ENCODE results near the gene CRHBP.
"Not testable (repeated sequence)": the region's sequence is repeated elsewhere in the genome, so short reads cannot be mapped to it uniquely, and the experiment has no call there.

The CRHBP gene

GRCh38 chr5:76960004-76960625 is 7.3 kb downstream of the CRHBP start:
- DNase-seq, result no peak

GRCh38 chr5:76964060-76964459 is 11.2 kb downstream of the CRHBP start:
- no peak for DNase-seq

DNA sequence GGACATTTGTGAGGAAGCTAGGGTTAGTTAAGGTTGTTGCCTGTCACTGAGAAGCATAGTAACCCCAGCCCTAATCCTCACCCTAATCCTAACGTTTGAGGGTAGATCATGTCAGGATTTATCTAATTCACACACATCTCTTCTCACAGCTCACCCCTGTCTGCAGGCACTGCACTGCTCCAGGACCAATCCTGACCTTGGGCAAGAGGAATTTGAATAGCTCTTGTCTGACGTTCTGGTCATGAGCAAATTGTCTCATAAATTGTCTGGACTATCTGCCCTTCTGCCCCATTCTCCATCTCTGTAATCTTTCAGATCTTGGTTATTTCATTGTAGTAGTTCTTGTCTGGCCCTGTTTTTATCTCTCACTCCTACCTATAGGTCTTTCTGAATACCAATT is 18.7 kb downstream of the CRHBP start:
- DNase-seq, result no peak

DNA sequence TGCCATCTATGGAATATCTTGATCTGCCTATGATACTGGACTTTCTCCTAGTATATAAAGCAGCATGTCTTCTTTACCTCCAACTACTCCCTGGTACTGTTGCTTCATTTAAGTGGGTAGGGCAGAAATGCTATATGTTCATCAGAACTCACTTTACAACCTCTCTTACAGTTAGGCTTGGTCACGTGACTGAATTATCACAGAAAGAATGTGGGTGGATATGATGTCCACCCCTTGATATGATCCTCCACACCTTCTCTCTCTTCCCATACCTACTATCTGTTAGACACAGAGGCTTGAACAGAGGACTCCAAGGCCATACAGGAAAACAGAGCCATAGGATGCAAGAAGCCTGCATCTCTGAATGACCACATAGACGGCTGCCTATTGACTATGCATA is 19.8 kb downstream of the CRHBP start:
- no peak for DNase-seq

- no peak for DNase-seq
Observed at GRCh38 chr5:76974785-76975184, 21.9 kb downstream of the CRHBP start.

GRCh38 chr5:76978869-76979268 is 26.0 kb downstream of the CRHBP start:
- no peak for DNase-seq

DNA sequence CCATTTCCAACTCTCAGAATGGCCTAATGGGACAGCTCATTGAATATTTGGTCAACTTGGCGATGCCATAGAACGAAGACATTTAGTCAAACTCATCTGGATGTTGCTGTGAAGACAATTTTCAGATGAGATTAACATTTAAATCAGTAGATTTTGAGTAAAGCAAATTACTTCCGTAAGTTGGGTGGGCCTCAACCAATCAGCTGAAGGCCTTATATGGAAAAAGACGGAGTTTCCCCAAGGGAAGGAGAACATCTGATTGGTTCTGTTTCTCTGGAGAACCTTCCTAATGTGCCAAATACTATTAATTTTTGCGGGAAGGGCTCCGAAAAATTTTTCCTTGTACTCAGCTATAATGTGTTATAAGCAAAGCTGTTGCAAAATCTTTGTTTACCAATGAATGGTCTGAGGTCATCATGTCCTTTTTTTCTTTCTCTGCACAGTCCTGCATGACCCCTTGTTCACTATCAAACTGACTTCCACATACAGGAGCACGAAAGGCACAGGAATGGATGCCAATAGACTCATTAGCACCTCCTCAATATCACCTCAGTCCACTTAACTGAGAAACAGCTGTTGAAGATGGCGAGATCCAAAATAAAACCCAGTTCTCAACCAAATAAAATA is 27.8 kb downstream of the CRHBP start:
- no peak for DNase-seq

DNA sequence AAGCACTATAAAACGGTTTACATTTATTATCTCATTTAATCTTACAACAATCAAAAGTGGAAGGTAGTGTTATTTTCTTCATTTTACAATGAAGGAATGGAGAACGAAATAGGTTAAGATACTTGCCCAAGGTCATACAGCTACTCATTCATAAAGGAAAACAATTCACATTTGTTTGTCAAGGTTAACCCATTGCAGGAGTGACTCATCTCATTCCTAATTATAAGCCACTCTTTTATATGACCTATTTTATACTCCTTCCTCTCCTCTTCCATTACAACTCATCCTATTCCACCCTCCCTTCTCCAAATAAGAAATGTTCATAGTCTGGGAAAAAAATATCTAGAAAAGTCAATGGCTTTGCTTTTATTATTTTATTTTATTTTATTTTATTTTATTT is 29.6 kb downstream of the CRHBP start:
- no peak for DNase-seq

GRCh38 chr5:76983468-76983867 is 30.6 kb downstream of the CRHBP start:
- DNase-seq, result no peak

DNA sequence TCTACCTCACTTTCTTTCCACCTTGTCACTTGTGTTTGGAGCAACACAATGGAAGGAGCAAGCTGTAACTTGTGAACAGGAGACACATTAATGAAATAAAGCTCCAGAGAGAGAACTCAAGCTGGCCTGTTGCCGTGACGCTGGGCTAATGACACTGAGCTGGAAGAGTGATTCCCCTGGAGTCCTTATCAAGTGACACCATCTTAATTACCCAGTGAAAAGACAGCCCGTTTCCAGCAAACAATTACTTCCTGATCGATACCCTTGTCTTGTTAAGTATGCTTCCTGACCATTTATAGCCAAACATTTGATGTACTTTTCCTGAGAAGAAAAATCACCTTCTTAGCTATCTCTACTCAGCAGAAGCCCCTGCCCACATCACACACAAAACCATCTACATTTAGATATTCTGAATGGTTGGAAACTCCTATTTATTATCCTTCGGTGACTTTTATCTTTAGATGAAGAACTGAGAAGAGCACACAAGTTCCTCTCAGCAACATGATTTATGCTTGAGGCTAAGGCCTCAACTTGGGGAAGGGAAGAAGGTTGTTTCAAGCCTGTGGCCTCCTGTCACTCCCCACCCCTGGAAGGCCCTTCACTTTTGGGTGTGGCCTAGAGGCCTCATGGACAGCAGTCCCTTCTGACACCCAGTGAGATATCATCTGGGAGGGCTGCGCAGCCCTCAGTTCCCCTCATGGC is 34.1 kb downstream of the CRHBP start:
- DNase-seq, result no peak

DNA sequence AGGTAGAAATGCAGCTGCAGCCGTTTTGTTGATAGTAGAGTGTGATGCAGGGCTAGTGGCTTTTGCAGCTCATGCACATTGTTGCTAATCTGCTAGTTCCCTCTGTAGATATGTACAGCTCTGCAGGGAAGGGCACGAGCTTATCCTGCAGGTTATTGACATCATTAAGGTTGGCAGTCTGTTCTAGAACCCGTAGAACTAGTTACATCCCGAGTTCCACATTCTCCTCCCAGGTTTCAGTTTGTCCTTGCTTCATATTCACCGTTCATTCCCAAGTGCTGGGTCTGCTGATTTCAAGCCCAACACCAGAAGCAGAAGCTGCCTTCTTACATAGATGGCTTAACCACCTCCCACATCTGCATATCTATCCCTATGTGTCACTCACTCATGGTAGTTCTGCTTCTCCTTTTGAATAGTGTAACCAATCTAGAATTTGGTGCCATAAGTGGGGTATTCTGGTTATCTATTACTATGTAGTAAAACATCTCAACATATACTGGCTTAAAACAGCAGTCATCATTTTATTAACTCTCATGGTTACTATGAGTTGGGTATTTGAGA is 38.1 kb downstream of the CRHBP start:
- no peak for DNase-seq

DNA sequence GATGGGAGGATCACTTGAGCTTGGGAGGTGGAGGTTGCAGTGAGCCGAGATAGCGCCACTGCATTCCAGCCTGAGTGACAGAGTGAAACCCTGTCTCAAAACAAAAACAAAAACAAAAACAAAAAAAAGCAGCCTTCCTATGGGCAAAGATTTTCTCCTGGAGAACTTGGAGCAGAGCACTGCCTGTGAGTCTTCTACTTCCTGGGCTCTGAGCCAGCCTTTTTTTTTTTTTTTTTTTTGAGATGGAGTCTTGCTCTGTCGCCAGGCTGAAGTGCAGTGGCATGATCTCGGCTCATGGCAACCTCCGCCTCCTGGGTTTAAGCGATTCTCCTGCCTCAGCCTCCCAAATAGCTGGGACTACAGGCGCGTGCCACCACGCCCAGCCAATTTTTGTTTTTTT is 40.6 kb downstream of the CRHBP start:
- not testable (repeated sequence) for DNase-seq

DNA sequence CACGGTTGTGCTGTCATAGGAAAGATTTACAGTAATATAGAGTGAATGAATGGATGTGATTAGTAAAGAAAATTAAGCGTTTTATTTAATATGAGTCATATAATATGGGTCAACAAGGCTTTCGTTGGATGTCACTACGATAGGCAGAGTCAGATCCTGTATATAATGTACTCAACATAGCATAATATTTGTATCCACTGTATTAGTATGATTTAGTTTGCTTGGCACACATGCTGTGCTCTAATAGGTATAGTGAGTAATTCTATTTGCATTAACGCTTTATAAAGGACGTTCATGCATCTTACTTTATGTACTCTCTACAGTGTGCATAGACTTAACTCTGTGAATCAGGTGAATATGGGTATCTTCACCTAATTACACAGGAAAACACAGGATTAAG is 41.5 kb downstream of the CRHBP start:
- DNase-seq, result no peak

GRCh38 chr5:76998251-76998650 is 45.4 kb downstream of the CRHBP start:
- not testable (repeated sequence) for DNase-seq

- DNase-seq, result no peak
Observed at GRCh38 chr5:76999451-76999850, 46.6 kb downstream of the CRHBP start.

GRCh38 chr5:77003246-77003645 is 50.4 kb downstream of the CRHBP start:
- no peak for DNase-seq

- no peak for DNase-seq
Observed at GRCh38 chr5:77006124-77006523, 53.3 kb downstream of the CRHBP start.

GRCh38 chr5:77008413-77008812 is 55.6 kb downstream of the CRHBP start:
- DNase-seq, result no peak

DNA sequence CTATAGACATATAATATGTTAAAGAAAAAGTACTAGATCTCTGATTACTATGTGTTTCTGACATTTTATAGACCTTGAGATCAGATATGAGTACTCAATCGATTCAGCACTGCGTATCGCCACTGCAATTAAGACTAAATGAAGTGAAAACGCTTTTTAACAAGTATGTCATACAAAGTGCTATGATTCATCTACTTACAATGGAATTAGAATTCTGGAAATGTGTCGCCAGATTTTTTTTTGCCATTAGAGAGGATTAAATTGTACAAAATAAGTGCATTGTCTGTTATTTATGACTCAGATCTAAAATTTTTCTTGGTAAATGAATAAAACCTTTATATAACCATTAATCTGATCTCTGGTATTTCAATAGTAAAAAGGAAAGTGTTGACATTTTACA is 57.4 kb downstream of the CRHBP start:
- DNase-seq, result no peak

GRCh38 chr5:77011498-77011897 is 58.7 kb downstream of the CRHBP start:
- DNase-seq, result no peak

DNA sequence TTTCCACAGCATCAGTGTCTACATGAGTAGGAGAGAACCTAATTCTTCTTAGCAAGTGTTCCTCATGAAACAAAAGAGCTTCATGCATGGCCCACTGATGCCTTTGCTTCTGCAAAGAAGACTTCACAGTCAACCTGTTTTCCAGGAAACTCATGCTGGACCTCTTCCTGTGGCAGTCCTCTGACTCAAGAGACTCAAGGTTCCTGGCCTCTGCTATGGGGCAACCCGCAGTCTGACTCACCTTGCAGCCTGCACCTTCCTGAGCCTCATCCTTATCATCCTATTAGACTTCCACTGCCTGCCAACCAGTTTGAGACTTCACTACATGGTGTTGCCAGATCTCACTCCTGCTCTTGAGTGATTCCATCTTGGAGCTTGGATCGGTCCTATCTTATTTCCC is 59.8 kb downstream of the CRHBP start:
- DNase-seq, result peak; percentile 9

DNA sequence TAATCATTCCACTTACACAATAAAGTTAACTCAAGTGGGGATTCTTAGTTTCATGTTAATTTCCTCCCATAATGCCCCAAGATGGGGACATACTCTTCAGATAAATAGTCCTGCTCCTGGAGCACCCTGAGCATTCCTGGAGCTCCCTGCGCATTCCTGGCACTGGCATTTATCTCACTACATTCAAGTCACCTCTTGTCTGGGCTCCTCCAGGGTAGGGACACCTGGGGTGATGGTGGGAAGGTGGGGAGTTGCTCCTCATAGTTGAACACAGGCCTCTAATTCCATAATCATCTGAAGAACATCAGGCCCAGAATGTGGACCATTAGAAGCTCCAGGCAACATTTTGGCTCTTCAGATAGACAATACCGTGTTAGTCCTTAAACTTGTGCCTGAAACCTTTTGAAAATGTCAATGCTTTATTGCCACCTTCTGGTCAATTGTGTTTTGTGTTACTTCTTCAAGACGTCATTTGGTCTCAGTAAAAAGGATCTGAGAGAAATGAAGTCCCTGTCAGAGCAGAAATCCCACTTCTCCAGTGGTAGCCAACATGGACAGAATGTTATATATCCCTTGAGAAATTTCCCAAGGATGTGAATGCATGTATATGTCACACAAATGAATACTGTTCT is 63.2 kb downstream of the CRHBP start:
- no peak for DNase-seq

- no peak for DNase-seq
Observed at GRCh38 chr5:77016962-77017361, 64.1 kb downstream of the CRHBP start.

GRCh38 chr5:77017668-77018067 is 64.8 kb downstream of the CRHBP start:
- DNase-seq, result no peak
